H1 (cell line): ENCODE data around the gene OLFML2B.

Source experiments
- BRCA1 ChIP-seq: IDR thresholded peaks from 2 replicates; pipeline ENCODE4 v1.6.1; 2012; ENCODE audit warnings: low read depth, low read length, improper control_type of control experiment
- CREB1 ChIP-seq: IDR thresholded peaks from 2 replicates; pipeline ENCODE4 v1.6.1; 2012; ENCODE audit warnings: inconsistent platforms
- CTCF ChIP-seq, 3 experiments: IDR thresholded peaks; 1 replicate in 2 of 3; 2 replicates in 1 of 3; pipeline versions ENCODE4 v1.5.1 to v1.6.1; 2011; ENCODE audit warnings: low read length in 3 of 3, mild to moderate bottlenecking in 3 of 3, inconsistent platforms in 2 of 3, low read depth in 1 of 3, moderate library complexity in 1 of 3; ENCODE audit not compliant: insufficient read depth in 1 of 3; ENCODE audit errors: control extremely low read depth in 1 of 3
- POLR2AphosphoS5 ChIP-seq: IDR thresholded peaks from 2 replicates; pipeline ENCODE4 v1.6.1; 2011; ENCODE audit warnings: low read depth, low read length
- RFX5 ChIP-seq: IDR thresholded peaks from 2 replicates; pipeline ENCODE4 v1.6.1; 2011; ENCODE audit warnings: low read depth, low read length, improper control_type of control experiment, borderline replicate concordance
- SIN3A ChIP-seq, 2 experiments: IDR thresholded peaks in 1 of 2; conservative IDR thresholded peaks in 1 of 2; 2 replicates each; pipeline ENCODE4 v1.6.1; 2011 to 2012; ENCODE audit warnings: low read length in 2 of 2, improper control_type of control experiment in 1 of 2, low read depth in 1 of 2, mild to moderate bottlenecking in 1 of 2
- YY1 ChIP-seq: IDR thresholded peaks from 2 replicates; pipeline ENCODE4 v1.6.1; 2011; ENCODE audit warnings: low read depth, mild to moderate bottlenecking, low read length
- ZNF274 ChIP-seq: IDR thresholded peaks from 2 replicates; pipeline ENCODE4 v1.7.0; 2012; ENCODE audit warnings: low read length, borderline replicate concordance; ENCODE audit errors: extremely low read depth

GRCh38 chr1:162009501-162010174, 14.0 kb downstream of the OLFML2B start:
- no peak for TF ChIP-seq CTCF (IDR thresholded peaks at IDR 0.05; ENCODE audit: control extremely low read depth in 1 of 3, insufficient read depth in 1 of 3, low read depth in 1 of 3, low read length in 3 of 3)
- no peak for TF ChIP-seq POLR2AphosphoS5
- no peak for TF ChIP-seq YY1
- TF ChIP-seq ZNF274 = no peak
- no peak for TF ChIP-seq CREB1
- no peak for TF ChIP-seq BRCA1
- TF ChIP-seq SIN3A (conservative IDR thresholded peaks at IDR 0.05 in 1 of 2, IDR thresholded peaks at IDR 0.05 in 1 of 2; ENCODE audit: low read depth in 1 of 2, low read length in 2 of 2) = no peak
- no peak for TF ChIP-seq RFX5
